ENCODE data around the gene RD3L.
"Not testable (repeated sequence)": the region's sequence is repeated elsewhere in the genome, so short reads cannot be mapped to it uniquely, and the experiment has no call there.

RD3L gene

GRCh38 chr14:103928011-103928890 lies 14.1 kb downstream of the RD3L start, which contains the start of gene TDRD9:
Gene TDRD9 (plus strand): TSS chr14:103928456. CDS start chr14:103928510, 54 bp downstream.
- DNase-seq (ENCODE audit: low read depth in 2 of 2) = no peak

- DNase-seq (ENCODE audit: low read depth in 2 of 2) = no peak
These were observed 14.8 kb downstream of the RD3L start for GRCh38 chr14:103927566-103927965.

GRCh38 chr14:103925316-103925715 lies 17.0 kb downstream of the RD3L start:
- no peak for DNase-seq (ENCODE audit: low read depth in 2 of 2)

GRCh38 chr14:103923863-103924262 lies 18.5 kb downstream of the RD3L start:
- DNase-seq (ENCODE audit: low read depth in 2 of 2) = no peak

GRCh38 chr14:103921855-103922200 lies 20.5 kb downstream of the RD3L start:
- DNase-seq (ENCODE audit: low read depth in 2 of 2) = not testable (repeated sequence)

GRCh38 chr14:103920981-103921854 lies 21.1 kb downstream of the RD3L start:
- DNase-seq (ENCODE audit: low read depth in 2 of 2) = peak; percentile 92 to 94

GRCh38 chr14:103916636-103917262 lies 25.6 kb downstream of the RD3L start:
- no peak for DNase-seq (ENCODE audit: low read depth in 2 of 2)

GRCh38 chr14:103915616-103916015 lies 26.7 kb downstream of the RD3L start:
- no peak for DNase-seq (ENCODE audit: low read depth in 2 of 2)

- DNase-seq (ENCODE audit: low read depth in 2 of 2) = no peak
These were observed 31.3 kb downstream of the RD3L start for GRCh38 chr14:103910984-103911383.

- peak; percentile 42 to 53 for DNase-seq (ENCODE audit: low read depth in 2 of 2)
These were observed 31.9 kb downstream of the RD3L start for GRCh38 chr14:103910262-103910935.

- DNase-seq (ENCODE audit: low read depth in 2 of 2) = no peak
These were observed 32.6 kb downstream of the RD3L start for GRCh38 chr14:103909531-103910261.

GRCh38 chr14:103908580-103908979 lies 33.7 kb downstream of the RD3L start:
- no peak for DNase-seq (ENCODE audit: low read depth in 2 of 2)

GRCh38 chr14:103905842-103906456 lies 36.4 kb downstream of the RD3L start:
- no peak for DNase-seq (ENCODE audit: low read depth in 2 of 2)

- DNase-seq (ENCODE audit: low read depth in 2 of 2) = no peak
These were observed 37.7 kb downstream of the RD3L start for GRCh38 chr14:103904493-103905107.

- no peak for DNase-seq (ENCODE audit: low read depth in 2 of 2)
These were observed 42.5 kb downstream of the RD3L start for GRCh38 chr14:103899833-103900232.

GRCh38 chr14:103899316-103899715 lies 43.0 kb downstream of the RD3L start:
- DNase-seq (ENCODE audit: low read depth in 2 of 2) = no peak

- DNase-seq (ENCODE audit: low read depth in 2 of 2) = no peak
These were observed 43.6 kb downstream of the RD3L start for GRCh38 chr14:103898711-103899110.

GRCh38 chr14:103898204-103898603 lies 44.1 kb downstream of the RD3L start:
- no peak for DNase-seq (ENCODE audit: low read depth in 2 of 2)

GRCh38 chr14:103897075-103897947 lies 45.0 kb downstream of the RD3L start:
- no peak for DNase-seq (ENCODE audit: low read depth in 2 of 2)

Data from stimulated activated CD8-positive, alpha-beta memory T cell treated with anti-CD3 and anti-CD28 coated beads, Interleukin-15, amount 100 ng/mL, for 48 hours (primary cell).